Activated B cell treated with CpG ODN at 0.5 μM for 24 hours (primary cell): ENCODE measurements around the gene DAZAP1. TPM values are rescaled to one million over a fixed set of nuclear protein-coding genes. Genes with fewer than 3 reads are reported as not detected.

Source experiments
- ATAC-seq: fragments of 200-7000 bp; cut with Tn5 transposase; one replicate; pipeline ENCODE4 v1.10.0; 2021; ENCODE audit warnings: low read depth, mild to moderate bottlenecking, moderate library complexity
- CTCF ChIA-PET: fragments of 350-600 bp; sonication (Branson Sonifier 250); formaldehyde crosslinking; loops from one replicate; lab custom pipeline; 2021; ENCODE audit warnings: antibody characterized with exemption; lab: Charles Lee
- POLR2A ChIA-PET: fragments of 350-600 bp; sonication (Branson Sonifier 250); formaldehyde crosslinking; loops from one replicate; lab custom pipeline; 2021; ENCODE audit warnings: antibody characterized with exemption; lab: Charles Lee
- DNase-seq: peaks from one replicate; pipeline ENCODE4 v3.0.0; 2022
- H3K27ac Mint-ChIP-seq: one replicate; pipeline ENCODE4 v1.8.0; 2020; ENCODE audit warnings: mixed read lengths
- H3K27me3 Mint-ChIP-seq: one replicate; pipeline ENCODE4 v1.8.0; 2021; ENCODE audit warnings: mixed read lengths
- H3K36me3 Mint-ChIP-seq: one replicate; pipeline ENCODE4 v1.8.0; 2021; ENCODE audit warnings: low read depth, mixed read lengths
- H3K4me1 Mint-ChIP-seq: one replicate; pipeline ENCODE4 v1.8.0; 2021; ENCODE audit warnings: mixed read lengths
- H3K4me3 Mint-ChIP-seq: one replicate; pipeline ENCODE4 v1.8.0; 2020; ENCODE audit warnings: mild to moderate bottlenecking, mixed read lengths
- H3K9me3 Mint-ChIP-seq: one replicate; pipeline ENCODE4 v1.8.0; 2020; ENCODE audit warnings: mixed read lengths
- CTCF ChIP-seq: fragments of 200-600 bp; IDR thresholded peaks from one replicate; pipeline ENCODE4 v1.8.0; 2022; ENCODE audit warnings: antibody characterized with exemption, mild to moderate bottlenecking
- intact Hi-C: fragments of 100-400 bp; cut with micrococcal nuclease; formaldehyde crosslinking; loops from one replicate; pipeline ENCODE4 v1.15.1; 2024
- total RNA-seq: library from RNA; stranded (reverse); gene quantifications from 2 replicates; pipeline ENCODE4 v1.2.3, GENCODE V29; 2022

DAZAP1 gene
- total RNA-seq, 1 donor from 2014 or later: 195 TPM

- ChIA-PET POLR2A (interaction anchor here (0.6 to 0.8 kb wide), 2 partner anchors 15 to 177 kb away, joined by 3 to 8 read pairs; partner anchors contain the start of gene CIRBP), CTCF (interaction anchor here (1.1 to 1.8 kb wide), 4 partner anchors 8 to 202 kb away, joined by 3 to 10 read pairs (median 4); no protein-coding TSS in a partner anchor)
- no peak overlapping the region for H3K4me3 Mint-ChIP-seq
- H3K36me3 Mint-ChIP-seq: peaks cover 18% of the 10 kb centered on the region
- peaks cover 30% of the 10 kb centered on the region for H3K4me1 Mint-ChIP-seq
- no peak for ATAC-seq
- H3K27ac Mint-ChIP-seq: no peak overlapping the region
- DNase-seq: peak; percentile 21
- intact Hi-C loops: loop anchor here (1.0 to 2.0 kb wide), 2 partner anchors 9 to 25 kb away; no protein-coding TSS in a partner anchor
- no peak for TF ChIP-seq CTCF
- peaks cover 29% of the 10 kb centered on the region for H3K27me3 Mint-ChIP-seq
- no peaks in the 10 kb centered on the region for H3K9me3 Mint-ChIP-seq
Observed at GRCh38 chr19:1445932-1446712, 38.7 kb downstream of the DAZAP1 start.

GRCh38 chr19:1446713-1447481 is 39.5 kb downstream of the DAZAP1 start:
- Mint-ChIP-seq H3K36me3 (peaks cover 10% of the 10 kb centered on the region), H3K27ac (no peak overlapping the region), H3K4me1 (peaks cover 30% of the 10 kb centered on the region), H3K4me3 (peak overlapping the region; percentile 15), H3K27me3 (peaks cover 36% of the 10 kb centered on the region), H3K9me3 (no peaks in the 10 kb centered on the region)
- ChIA-PET CTCF (no interaction called here), POLR2A (no interaction called here)
- DNase-seq (peak; percentile 14), ATAC-seq (no peak)
- TF ChIP-seq CTCF: no peak
- intact Hi-C loops: no loop called here

- POLR2A ChIA-PET: no interaction called here
- no peak overlapping the region for H3K4me3 Mint-ChIP-seq
Observed at GRCh38 chr19:1447504-1447903, 40.1 kb downstream of the DAZAP1 start.

GRCh38 chr19:1447944-1448343 is 40.6 kb downstream of the DAZAP1 start:
- ChIA-PET CTCF (no interaction called here), POLR2A (interaction anchor here (1.3 to 1.7 kb wide), 2 partner anchors 145 to 179 kb away, joined by 4 to 7 read pairs; partner anchors contain the start of genes CIRBP and MBD3)
- Mint-ChIP-seq H3K4me3 (no peak overlapping the region), H3K4me1 (peaks cover 28% of the 10 kb centered on the region), H3K27me3 (peaks cover 44% of the 10 kb centered on the region), H3K9me3 (no peaks in the 10 kb centered on the region), H3K36me3 (no peaks in the 10 kb centered on the region), H3K27ac (no peak overlapping the region)
- no peak for DNase-seq
- no peak for TF ChIP-seq CTCF
- intact Hi-C loops: no loop called here
- no peak for ATAC-seq

More at GRCh38 chr19:1447504-1447903, 40.1 kb downstream of the DAZAP1 start:
- Mint-ChIP-seq H3K36me3 (peaks cover 4% of the 10 kb centered on the region), H3K27me3 (peaks cover 39% of the 10 kb centered on the region), H3K4me1 (peaks cover 29% of the 10 kb centered on the region), H3K27ac (peak overlapping the region; percentile 35), H3K9me3 (no peaks in the 10 kb centered on the region)
- intact Hi-C loops: no loop called here
- CTCF ChIA-PET: no interaction called here
- ATAC-seq (no peak), DNase-seq (no peak)
- TF ChIP-seq CTCF: no peak
